Measurements from ENCODE around the gene ACVR2A.

- TF ChIP-seq NR2C2 (CRISPR knock-in tag; IDR thresholded peaks at IDR 0.05) (no peak), NR2C2 (tag; IDR thresholded peaks at IDR 0.05) (no peak), PATZ1 (CRISPR knock-in tag; IDR thresholded peaks at IDR 0.05; ENCODE audit: borderline replicate concordance) (no peak), IRF2 (CRISPR knock-in tag; IDR thresholded peaks at IDR 0.05) (no peak), CHD1 (IDR thresholded peaks at IDR 0.05; ENCODE audit: low read length) (no peak), HNRNPL (IDR thresholded peaks at IDR 0.05; ENCODE audit: low read depth, low read length) (no peak), RAD51 (IDR thresholded peaks at IDR 0.05; ENCODE audit: borderline replicate concordance, low read depth) (no peak), DPF2 (IDR thresholded peaks at IDR 0.05) (no peak), ZSCAN32 (CRISPR knock-in tag; IDR thresholded peaks at IDR 0.05) (no peak), PBX2 (CRISPR knock-in tag; IDR thresholded peaks at IDR 0.05; ENCODE audit: low read depth) (no peak), PBX2 (tag; conservative IDR thresholded peaks at IDR 0.05; ENCODE audit: low read depth) (no peak), CBX8 (IDR thresholded peaks at IDR 0.05; ENCODE audit: borderline replicate concordance, extremely low read depth, low read depth, low read length, poor library complexity, severe bottlenecking) (no peak), MAZ (CRISPR knock-in tag; conservative IDR thresholded peaks at IDR 0.05 in 1 of 2, IDR thresholded peaks at IDR 0.05 in 1 of 2) (no peak)
- TF ChIP-seq, protein P1, sequence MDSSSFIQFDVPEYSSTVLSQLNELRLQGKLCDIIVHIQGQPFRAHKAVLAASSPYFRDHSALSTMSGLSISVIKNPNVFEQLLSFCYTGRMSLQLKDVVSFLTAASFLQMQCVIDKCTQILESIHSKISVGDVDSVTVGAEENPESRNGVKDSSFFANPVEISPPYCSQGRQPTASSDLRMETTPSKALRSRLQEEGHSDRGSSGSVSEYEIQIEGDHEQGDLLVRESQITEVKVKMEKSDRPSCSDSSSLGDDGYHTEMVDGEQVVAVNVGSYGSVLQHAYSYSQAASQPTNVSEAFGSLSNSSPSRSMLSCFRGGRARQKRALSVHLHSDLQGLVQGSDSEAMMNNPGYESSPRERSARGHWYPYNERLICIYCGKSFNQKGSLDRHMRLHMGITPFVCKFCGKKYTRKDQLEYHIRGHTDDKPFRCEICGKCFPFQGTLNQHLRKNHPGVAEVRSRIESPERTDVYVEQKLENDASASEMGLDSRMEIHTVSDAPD (CRISPR knock-in tag; IDR thresholded peaks at IDR 0.05) = no peak
Measured at GRCh38 chr2:147968571-147968970, 123.7 kb downstream of the ACVR2A start.
